Effector memory CD4-positive, alpha-beta T cell (primary cell): Measurements from ENCODE around the gene UBE2V1.
"Not testable (repeated sequence)": the region's sequence is repeated elsewhere in the genome, so short reads cannot be mapped to it uniquely, and the experiment has no call there.

Experiments used
- DNase-seq, 3 donors: peaks; one replicate each; pipeline ENCODE4 v3.0.0-alpha.2; 2020
- H3K27ac ChIP-seq: 2 replicates; pipeline ENCODE4 v1.7.0; 2013; ENCODE audit warnings: mild to moderate bottlenecking, low read length, moderate library complexity; ENCODE audit not compliant: insufficient read depth, poor library complexity, severe bottlenecking
- H3K27me3 ChIP-seq: replicated peaks from 2 replicates; pipeline ENCODE4 v1.7.0; 2013; ENCODE audit warnings: mild to moderate bottlenecking, low read length; ENCODE audit not compliant: insufficient read depth, control insufficient read depth, poor library complexity, severe bottlenecking
- H3K36me3 ChIP-seq: 2 replicates; pipeline ENCODE4 v1.7.0; 2013; ENCODE audit warnings: mild to moderate bottlenecking, low read length, moderate library complexity; ENCODE audit not compliant: control insufficient read depth, insufficient read depth
- H3K4me1 ChIP-seq: 2 replicates; pipeline ENCODE4 v1.7.0; 2013; ENCODE audit warnings: low read length, mild to moderate bottlenecking; ENCODE audit not compliant: control insufficient read depth, insufficient read depth, poor library complexity, severe bottlenecking
- H3K4me3 ChIP-seq: 2 replicates; pipeline ENCODE4 v1.7.0; 2013; ENCODE audit warnings: low read length, low read depth, mild to moderate bottlenecking; ENCODE audit not compliant: insufficient read depth, poor library complexity, severe bottlenecking
- H3K9me3 ChIP-seq: 2 replicates; pipeline ENCODE4 v1.7.0; 2013; ENCODE audit warnings: mild to moderate bottlenecking, low read length, moderate library complexity; ENCODE audit not compliant: control insufficient read depth

Gene UBE2V1

DNA sequence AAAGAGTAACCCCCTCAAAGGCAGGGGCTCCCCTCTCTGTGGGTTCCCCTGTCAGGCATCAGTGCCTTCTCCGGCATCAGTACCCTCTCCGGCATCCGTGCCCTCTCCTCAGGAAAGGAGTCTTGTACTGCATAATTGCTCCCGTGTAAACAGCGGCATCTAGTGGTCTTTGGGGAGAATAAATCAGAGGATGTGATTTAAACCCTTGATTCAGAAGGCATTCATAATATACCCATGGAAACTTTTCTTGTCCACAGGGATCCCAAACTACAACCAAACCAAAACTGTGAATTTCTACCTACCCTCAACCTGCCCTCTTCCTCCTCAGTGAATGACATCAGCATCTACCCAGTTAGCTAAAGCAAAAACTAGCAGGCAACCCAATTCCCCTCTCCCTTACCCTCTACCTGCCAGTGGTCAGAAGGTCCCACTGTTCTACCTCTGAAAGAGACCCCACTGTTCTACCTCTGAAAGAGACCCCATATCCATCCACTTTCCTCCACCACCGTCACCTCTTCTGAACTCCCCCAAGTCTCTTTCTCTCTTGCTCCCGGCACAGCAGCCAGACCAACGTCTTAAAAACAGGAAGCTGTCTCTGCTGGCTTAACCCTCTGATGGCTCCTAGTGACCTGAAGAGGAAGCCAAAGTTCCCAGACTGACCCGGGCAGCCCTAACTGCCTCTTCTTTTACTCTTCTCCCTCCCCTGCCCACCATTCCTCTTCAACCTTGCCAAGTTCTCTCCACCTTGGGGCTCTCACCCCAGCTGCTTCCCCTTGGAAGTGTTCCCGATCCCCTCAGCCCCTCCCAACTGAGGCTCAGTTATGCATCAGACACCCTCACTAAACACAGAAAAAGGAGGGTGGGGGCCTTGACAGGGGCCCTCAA lies 27.2 kb downstream of the UBE2V1 start:
- Histone ChIP-seq H3K4me3 (peak overlapping the region; percentile 15), H3K27me3 (no peaks in the 10 kb centered on the region), H3K4me1 (peaks cover 10% of the 10 kb centered on the region), H3K27ac (no peak overlapping the region), H3K9me3 (no peaks in the 10 kb centered on the region), H3K36me3 (peaks cover 19% of the 10 kb centered on the region)
- DNase-seq: peak in 2 of 3 donors; percentile 6 to 23

DNA sequence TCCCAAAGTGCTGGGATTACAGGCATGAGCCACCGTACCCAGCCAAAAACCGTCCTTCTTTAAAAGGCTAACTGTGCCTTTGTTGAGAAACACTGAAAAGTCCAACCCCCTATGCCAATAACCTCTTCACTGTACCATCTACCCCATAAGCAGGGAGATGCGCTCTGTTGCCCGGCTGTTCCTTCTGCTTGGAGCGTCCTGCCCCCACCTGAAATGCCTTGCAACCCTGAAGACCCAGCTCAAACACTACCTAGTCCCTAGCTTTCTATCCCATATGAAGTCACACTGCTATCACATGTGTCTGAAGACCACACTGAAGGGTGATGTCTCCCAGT lies 27.8 kb downstream of the UBE2V1 start:
- Histone ChIP-seq H3K4me3 (no peak overlapping the region), H3K27ac (no peak overlapping the region), H3K27me3 (no peaks in the 10 kb centered on the region), H3K4me1 (peaks cover 10% of the 10 kb centered on the region), H3K9me3 (no peaks in the 10 kb centered on the region), H3K36me3 (peaks cover 19% of the 10 kb centered on the region)
- DNase-seq: no peak

DNA sequence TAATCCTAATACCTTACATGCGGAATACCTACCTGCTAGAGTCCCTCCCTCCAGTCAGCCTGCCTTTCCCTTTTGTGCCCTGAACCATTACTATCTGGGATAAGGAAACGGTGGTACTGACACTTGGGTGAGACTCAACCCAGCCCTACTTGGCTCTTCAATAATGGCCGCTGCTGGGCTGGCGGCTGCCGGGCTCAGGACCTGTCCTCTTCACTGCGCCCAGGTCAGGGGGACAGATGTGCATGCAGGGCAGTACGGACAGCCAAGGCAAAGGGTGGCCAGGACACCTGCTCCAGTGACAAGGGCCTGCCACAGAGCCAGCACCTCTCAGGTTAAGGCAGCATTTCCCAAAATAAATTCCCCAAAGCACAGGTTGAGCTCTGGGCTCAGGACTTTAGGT lies 29.9 kb downstream of the UBE2V1 start:
- Histone ChIP-seq H3K27ac (no peak overlapping the region), H3K36me3 (peaks cover 12% of the 10 kb centered on the region), H3K4me1 (peaks cover 10% of the 10 kb centered on the region), H3K27me3 (no peaks in the 10 kb centered on the region), H3K4me3 (no peak overlapping the region), H3K9me3 (no peaks in the 10 kb centered on the region)
- DNase-seq: no peak

DNA sequence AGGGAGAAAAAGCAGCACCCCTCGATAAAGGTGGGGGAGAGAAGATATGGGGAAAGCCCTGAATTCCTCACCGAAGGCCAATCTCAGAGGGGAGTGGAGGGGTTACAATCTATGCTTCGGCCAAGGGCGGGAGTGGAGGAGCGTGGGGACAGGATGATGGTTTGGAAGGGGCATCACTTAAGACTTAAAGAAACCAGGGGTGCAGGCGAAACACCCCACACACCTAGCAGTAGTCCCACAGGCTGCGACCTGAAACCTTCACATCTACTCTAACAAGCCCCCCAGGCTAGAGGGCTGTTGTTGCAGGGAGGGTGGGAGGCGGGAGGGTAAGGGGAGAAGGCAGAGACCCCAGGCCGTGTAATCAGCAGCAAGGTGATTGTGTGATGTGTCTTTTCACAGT lies 30.9 kb downstream of the UBE2V1 start:
- H3K4me3 ChIP-seq, H3K27ac ChIP-seq, H3K27me3 ChIP-seq, H3K36me3 ChIP-seq, H3K9me3 ChIP-seq, DNase-seq: not testable (repeated sequence)
- H3K4me1 ChIP-seq: peaks cover 10% of the 10 kb centered on the region

DNA sequence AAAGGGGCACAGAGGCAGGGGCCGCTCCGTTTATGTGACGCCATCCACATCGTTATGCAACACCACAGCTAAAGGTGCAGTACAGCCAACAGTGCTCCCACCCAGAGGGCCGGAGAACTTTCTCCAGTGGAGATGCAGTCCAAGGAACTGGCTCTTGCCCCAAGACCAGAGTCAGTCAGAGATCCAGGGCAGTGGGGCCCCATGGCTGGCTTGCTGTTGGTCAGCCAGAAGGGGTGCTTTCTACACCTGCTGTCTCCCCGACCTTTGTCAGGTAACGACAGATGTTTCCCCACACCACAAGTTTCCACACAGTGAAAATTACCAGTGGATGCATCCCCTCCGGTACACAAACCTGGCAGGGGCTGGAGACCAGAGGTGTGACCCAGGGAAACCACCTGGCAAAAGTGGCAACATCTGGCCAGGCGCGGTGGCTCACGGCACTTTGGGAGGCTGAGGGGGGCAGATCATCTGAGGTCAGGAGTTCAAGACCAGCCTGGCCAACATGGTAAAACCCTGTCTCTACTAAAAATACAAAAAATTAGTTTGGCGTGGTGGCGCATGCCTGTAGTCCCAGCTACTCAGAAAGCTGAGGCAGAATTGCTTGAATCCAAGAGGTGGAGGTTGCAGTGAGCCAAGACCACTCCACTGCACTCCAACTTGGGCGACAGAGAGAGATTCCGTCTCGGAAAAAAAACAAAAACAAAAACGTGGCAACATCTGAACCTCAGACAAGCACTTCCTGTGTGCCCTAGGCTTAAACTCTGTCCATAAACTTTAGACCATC lies 34.9 kb downstream of the UBE2V1 start:
- Histone ChIP-seq H3K27ac (no peak overlapping the region), H3K9me3 (no peaks in the 10 kb centered on the region), H3K4me1 (no peaks in the 10 kb centered on the region), H3K36me3 (peaks cover 6% of the 10 kb centered on the region), H3K27me3 (no peaks in the 10 kb centered on the region), H3K4me3 (no peak overlapping the region)
- no peak for DNase-seq

DNA sequence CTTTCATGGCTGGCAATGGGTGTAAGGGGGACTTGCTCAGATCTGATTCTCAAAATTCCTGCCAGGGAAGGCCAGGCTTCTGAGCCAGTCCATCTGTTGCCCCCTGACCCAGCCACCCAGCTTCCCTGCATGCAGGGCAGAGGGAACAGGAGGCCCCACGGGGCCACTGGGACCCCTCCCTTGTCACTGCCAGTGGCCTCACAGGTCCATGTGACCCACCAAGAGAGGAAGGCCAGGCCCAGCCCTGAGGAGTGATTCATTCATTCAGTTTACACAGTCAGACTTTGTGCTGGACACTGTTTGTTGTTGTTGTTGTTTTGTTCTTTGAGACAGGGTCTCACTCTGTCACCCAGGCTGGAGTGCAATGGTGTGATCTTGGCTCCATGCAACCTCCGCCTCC lies 39.5 kb downstream of the UBE2V1 start:
- H3K27ac ChIP-seq: no peak overlapping the region
- no peaks in the 10 kb centered on the region for H3K36me3 ChIP-seq
- no peaks in the 10 kb centered on the region for H3K27me3 ChIP-seq
- H3K4me1 ChIP-seq: peaks cover 8% of the 10 kb centered on the region
- no peaks in the 10 kb centered on the region for H3K9me3 ChIP-seq
- DNase-seq: no peak
- H3K4me3 ChIP-seq: no peak overlapping the region

DNA sequence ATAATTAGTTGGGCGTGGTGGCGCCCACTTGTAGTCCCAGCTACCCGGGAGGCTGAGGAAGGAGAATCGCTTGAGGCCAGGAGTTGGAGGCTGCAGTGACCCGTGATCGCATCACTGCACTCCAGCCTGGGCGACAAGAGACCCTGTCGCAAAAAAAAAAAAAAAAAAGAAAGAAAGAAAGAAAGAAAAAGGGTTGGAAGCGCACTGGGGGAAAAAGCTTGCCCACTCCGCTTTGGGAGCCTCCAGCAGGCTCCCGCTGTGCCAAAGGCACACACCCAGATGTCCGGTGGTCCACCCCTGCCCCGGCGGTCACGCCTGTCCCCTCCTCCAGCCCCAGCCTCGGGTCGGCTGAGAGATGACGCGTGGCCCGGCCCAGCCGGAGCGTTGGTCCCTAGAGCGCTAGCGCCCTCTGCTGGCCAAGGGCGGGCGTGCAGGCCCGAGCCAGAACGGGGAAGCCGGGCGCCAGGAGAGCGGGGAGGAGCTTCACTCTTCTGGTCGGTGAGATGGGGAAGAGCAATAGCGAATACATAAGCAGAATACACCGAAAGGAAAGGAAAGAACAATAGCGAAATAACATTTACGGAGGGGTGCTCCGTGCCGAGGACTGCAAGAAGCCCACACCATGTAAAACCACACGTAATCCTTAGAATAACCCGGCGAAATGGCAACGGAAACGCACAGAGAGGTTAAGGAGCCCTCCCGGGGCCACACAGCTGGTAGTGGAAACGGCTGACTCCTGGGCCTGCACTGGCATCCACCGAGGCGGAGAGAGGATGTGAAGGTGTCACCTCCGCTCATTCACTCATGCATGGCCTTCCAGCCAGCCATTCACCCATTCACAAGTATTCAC lies 41.7 kb downstream of the UBE2V1 start:
- DNase-seq: peak; percentile 73 to 79 (median 77)
- H3K27ac ChIP-seq: no peak overlapping the region
- peaks cover 8% of the 10 kb centered on the region for H3K4me1 ChIP-seq
- no peaks in the 10 kb centered on the region for H3K36me3 ChIP-seq
- no peaks in the 10 kb centered on the region for H3K9me3 ChIP-seq
- peak overlapping the region; percentile 32 for H3K4me3 ChIP-seq
- H3K27me3 ChIP-seq: no peaks in the 10 kb centered on the region

DNA sequence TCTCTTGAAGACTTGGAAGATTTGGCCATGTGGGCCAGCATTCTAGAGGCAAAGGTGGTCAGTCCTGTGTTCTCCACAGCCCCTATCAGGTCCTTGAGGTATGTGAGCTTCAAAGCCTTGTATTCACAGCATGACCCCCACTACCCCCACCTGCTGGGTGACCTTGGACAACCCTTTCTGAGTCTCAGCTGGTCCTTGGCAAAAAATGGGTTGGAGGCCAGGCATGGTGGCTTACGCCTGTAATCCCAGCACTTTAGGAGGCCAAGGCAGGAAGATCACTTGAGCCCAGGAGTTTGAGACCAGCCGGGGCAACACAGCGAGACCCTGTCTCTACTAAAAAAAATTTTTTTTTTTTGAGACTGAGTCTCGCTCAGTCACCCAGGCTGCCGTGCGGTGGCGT lies 42.6 kb downstream of the UBE2V1 start:
- H3K27me3 ChIP-seq: no peaks in the 10 kb centered on the region
- peaks cover 8% of the 10 kb centered on the region for H3K4me1 ChIP-seq
- no peaks in the 10 kb centered on the region for H3K9me3 ChIP-seq
- no peak for DNase-seq
- no peaks in the 10 kb centered on the region for H3K36me3 ChIP-seq
- H3K27ac ChIP-seq: no peak overlapping the region
- H3K4me3 ChIP-seq: no peak overlapping the region

DNA sequence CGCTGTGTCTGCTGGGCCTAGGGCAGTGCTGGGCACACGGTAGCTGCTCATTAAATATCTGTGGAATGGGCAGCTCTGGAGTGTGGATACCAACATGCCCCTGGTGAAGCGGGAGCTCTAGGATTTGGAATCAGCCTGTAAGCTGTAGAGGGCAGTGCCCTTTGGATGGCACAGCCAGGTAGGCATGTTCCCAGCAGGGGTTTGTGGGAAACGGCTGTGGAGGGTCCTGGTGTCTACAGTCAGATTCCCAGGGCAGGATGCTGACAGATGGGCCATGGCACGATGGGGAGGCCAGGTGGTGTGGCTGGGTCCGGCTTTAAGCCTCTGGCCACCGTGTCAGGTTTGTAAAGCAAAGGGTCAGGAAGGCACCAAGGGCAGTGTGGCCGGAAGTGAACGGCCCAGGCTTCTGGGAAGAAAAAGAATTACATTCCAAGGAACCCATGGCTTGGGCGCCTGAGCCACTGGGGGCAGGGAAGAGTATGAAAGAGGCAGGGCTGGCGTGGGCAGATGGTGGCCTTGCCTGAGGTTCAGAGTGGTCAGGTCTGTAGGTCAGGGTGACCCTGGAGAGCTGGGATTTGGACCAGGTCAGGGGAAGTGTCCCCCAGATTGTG lies 44.8 kb downstream of the UBE2V1 start:
- Histone ChIP-seq H3K36me3 (no peaks in the 10 kb centered on the region), H3K27ac (no peak overlapping the region), H3K27me3 (no peaks in the 10 kb centered on the region), H3K4me3 (no peak overlapping the region), H3K4me1 (peaks cover 8% of the 10 kb centered on the region), H3K9me3 (no peaks in the 10 kb centered on the region)
- no peak for DNase-seq
